ENCODE data around the gene VWC2. TPM values are rescaled to one million over a fixed set of nuclear protein-coding genes. Genes with fewer than 3 reads are reported as not detected.

The VWC2 gene
- total and polyA plus RNA-seq, 10 of the 15 experiments (the other 5 are each of a cell fraction or from before 2014, with no cell fraction given): 0.01 to 0.06 (median 0.03) TPM; not detected in 7

DNA sequence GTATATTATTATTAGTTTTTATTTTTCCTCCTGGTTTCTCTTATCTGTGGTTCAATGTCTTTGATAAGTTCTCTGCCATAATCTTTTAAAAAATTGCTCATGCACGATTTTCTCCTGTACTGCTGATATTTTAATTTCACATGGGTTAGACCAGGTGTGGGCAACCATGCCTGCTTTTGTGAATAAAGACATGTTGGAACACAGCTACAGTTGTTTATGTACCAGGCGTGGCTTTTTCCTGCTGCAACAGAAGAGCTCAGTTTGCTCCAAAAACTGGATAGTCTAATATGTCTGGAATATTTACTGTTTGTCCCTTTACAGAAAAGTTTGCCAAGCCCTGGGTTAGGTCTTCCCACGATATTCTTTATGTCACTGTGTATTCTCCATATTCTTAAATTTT, 105.2 kb downstream of the VWC2 start:
- Histone ChIP-seq H3K36me3 (ENCODE audit: control insufficient read depth in 2 of 2, insufficient read depth in 2 of 2, low read length in 1 of 2) (no peaks in the 10 kb centered on the region), H2AFZ (ENCODE audit: control insufficient read depth, low read depth, low read length) (no peak overlapping the region), H3K4me2 (ENCODE audit: control insufficient read depth, insufficient read depth) (no peak overlapping the region), H3K9me3 (replicated peaks; ENCODE audit: control insufficient read depth, insufficient read depth, low read length) (no peaks in the 10 kb centered on the region), H3K27ac (ENCODE audit: control insufficient read depth, insufficient read depth) (no peak overlapping the region), H4K20me1 (ENCODE audit: control insufficient read depth, insufficient read depth) (no peaks in the 10 kb centered on the region), H3K4me3 (no peak overlapping the region), H3K4me1 (ENCODE audit: control insufficient read depth, insufficient read depth, low read length) (no peaks in the 10 kb centered on the region), H3K27me3 (replicated peaks in 1 of 2; ENCODE audit: control insufficient read depth in 2 of 2, insufficient read depth in 2 of 2, low read length in 1 of 2) (no peaks in the 10 kb centered on the region), H3K9ac (ENCODE audit: control insufficient read depth, insufficient read depth, low read length) (no peak overlapping the region), H3K79me2 (ENCODE audit: control insufficient read depth, insufficient read depth, low read length) (no peaks in the 10 kb centered on the region)
- WGBS (ENCODE audit: insufficient coverage, insufficient replicate concordance, low lambda C conversion rate, missing lambda C conversion rate): 3% methylated on average over 3 of the region's 3 CpGs
- ChIA-PET SMC1A (ENCODE audit: uncharacterized antibody, unreplicated experiment) (no interaction called here), POLR2A (no interaction called here), CTCF (no interaction called here), RAD21 (ENCODE audit: unreplicated experiment) (no interaction called here)
- no peak for DNase-seq (ENCODE audit: low read depth, low spot score)
- TF ChIP-seq EGR1 (IDR thresholded peaks at IDR 0.05; ENCODE audit: borderline replicate concordance in 1 of 2, low read depth in 2 of 2, low read length in 2 of 2) (no peak), MXI1 (IDR thresholded peaks at IDR 0.05; ENCODE audit: low read depth, low read length) (no peak), ZNF24 (IDR thresholded peaks at IDR 0.05) (no peak)
- no TSS peak for BruUV-seq (replicated peaks)
- intact Hi-C loops (cut with micrococcal nuclease; ENCODE audit: unreplicated experiment): no loop called here
- ATAC-seq: no peak
- FAIRE-seq: no peak
- in situ Hi-C loops (cut with MboI): no loop called here

DNA sequence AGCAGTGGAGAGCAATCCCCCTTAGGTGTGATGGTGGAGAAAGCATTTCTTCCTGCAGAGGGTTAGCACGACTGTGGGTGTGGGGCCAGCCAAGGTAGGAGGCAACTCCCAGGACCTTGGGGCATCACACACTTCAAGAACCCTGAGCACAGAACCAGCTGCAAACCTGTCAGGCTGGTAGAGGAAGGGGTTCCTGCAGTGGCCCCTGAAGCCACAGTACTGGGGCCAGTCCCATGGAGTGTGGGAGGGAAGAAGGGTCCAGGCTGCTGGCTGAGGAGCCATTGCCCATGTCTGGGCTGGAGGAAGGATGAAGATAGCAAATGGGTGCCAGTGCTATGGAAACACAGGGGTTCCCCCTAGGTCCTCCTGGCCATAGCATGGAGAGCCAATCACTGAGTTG, 110.5 kb downstream of the VWC2 start:
- 0% methylated on average over 1 of the region's 1 CpG for WGBS (ENCODE audit: insufficient coverage, insufficient replicate concordance, low lambda C conversion rate, missing lambda C conversion rate)
- TF ChIP-seq, protein P1, sequence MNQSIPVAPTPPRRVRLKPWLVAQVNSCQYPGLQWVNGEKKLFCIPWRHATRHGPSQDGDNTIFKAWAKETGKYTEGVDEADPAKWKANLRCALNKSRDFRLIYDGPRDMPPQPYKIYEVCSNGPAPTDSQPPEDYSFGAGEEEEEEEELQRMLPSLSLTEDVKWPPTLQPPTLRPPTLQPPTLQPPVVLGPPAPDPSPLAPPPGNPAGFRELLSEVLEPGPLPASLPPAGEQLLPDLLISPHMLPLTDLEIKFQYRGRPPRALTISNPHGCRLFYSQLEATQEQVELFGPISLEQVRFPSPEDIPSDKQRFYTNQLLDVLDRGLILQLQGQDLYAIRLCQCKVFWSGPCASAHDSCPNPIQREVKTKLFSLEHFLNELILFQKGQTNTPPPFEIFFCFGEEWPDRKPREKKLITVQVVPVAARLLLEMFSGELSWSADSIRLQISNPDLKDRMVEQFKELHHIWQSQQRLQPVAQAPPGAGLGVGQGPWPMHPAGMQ (IDR thresholded peaks at IDR 0.05; ENCODE audit: borderline replicate concordance): no peak
- TF ChIP-seq JUND (IDR thresholded peaks at IDR 0.05; ENCODE audit: low read depth, low read length): no peak
- TF ChIP-seq WRNIP1 (IDR thresholded peaks at IDR 0.05; ENCODE audit: borderline replicate concordance, low read depth, low read length): no peak
- Histone ChIP-seq H3K9ac (ENCODE audit: control insufficient read depth, insufficient read depth, low read length) (no peak overlapping the region), H3K4me1 (ENCODE audit: control insufficient read depth, insufficient read depth, low read length) (no peaks in the 10 kb centered on the region), H3K4me2 (ENCODE audit: control insufficient read depth, insufficient read depth) (no peak overlapping the region), H3K36me3 (ENCODE audit: control insufficient read depth in 2 of 2, insufficient read depth in 2 of 2, low read length in 1 of 2) (no peaks in the 10 kb centered on the region), H3K27me3 (replicated peaks in 1 of 2; ENCODE audit: control insufficient read depth in 2 of 2, insufficient read depth in 2 of 2, low read length in 1 of 2) (no peaks in the 10 kb centered on the region), H3K79me2 (ENCODE audit: control insufficient read depth, insufficient read depth, low read length) (no peaks in the 10 kb centered on the region), H2AFZ (ENCODE audit: control insufficient read depth, low read depth, low read length) (no peak overlapping the region), H3K27ac (ENCODE audit: control insufficient read depth, insufficient read depth) (no peak overlapping the region), H3K4me3 (no peak overlapping the region), H4K20me1 (ENCODE audit: control insufficient read depth, insufficient read depth) (no peaks in the 10 kb centered on the region), H3K9me3 (replicated peaks; ENCODE audit: control insufficient read depth, insufficient read depth, low read length) (no peaks in the 10 kb centered on the region)
- ChIA-PET CTCF (interaction anchor here (1.2 kb wide), 1 partner anchor 14 kb away, joined by 3 read pairs; no protein-coding TSS in a partner anchor), SMC1A (ENCODE audit: uncharacterized antibody, unreplicated experiment) (no interaction called here), RAD21 (ENCODE audit: unreplicated experiment) (no interaction called here), POLR2A (no interaction called here)
- FAIRE-seq (no peak), ATAC-seq (no peak), DNase-seq (ENCODE audit: low read depth, low spot score) (no peak)
- in situ Hi-C loops (cut with MboI) (no loop called here), intact Hi-C loops (cut with micrococcal nuclease; ENCODE audit: unreplicated experiment) (no loop called here)
- no TSS peak for BruUV-seq (replicated peaks)
